NT2/D1 (cell line): ENCODE data around the gene RAB20.
"Not testable (repeated sequence)": the region's sequence is repeated elsewhere in the genome, so short reads cannot be mapped to it uniquely, and the experiment has no call there.

Source experiments
- DNase-seq: peaks from one replicate; pipeline ENCODE4 v3.0.0-alpha.2; 2011; ENCODE audit warnings: low read depth, low spot score
- H3K27me3 ChIP-seq: 2 replicates; pipeline ENCODE4 v1.6.0; 2011; ENCODE audit warnings: mild to moderate bottlenecking; ENCODE audit not compliant: insufficient read length, insufficient read depth
- H3K36me3 ChIP-seq: 2 replicates; pipeline ENCODE4 v1.6.1; 2011; ENCODE audit warnings: mild to moderate bottlenecking, low read length, mixed read lengths; ENCODE audit not compliant: insufficient read depth, insufficient read length
- H3K4me1 ChIP-seq: 2 replicates; pipeline ENCODE4 v1.5.1; 2011; ENCODE audit not compliant: insufficient read depth, insufficient read length
- H3K4me3 ChIP-seq: 2 replicates; pipeline ENCODE4 v1.5.1; 2011; ENCODE audit warnings: low read depth; ENCODE audit not compliant: insufficient read length
- H3K9ac ChIP-seq: 2 replicates; pipeline ENCODE4 v1.6.0; 2011; ENCODE audit warnings: low read depth; ENCODE audit not compliant: insufficient read length
- H3K9me3 ChIP-seq: 2 replicates; pipeline ENCODE4 v1.5.1; 2011; ENCODE audit warnings: mild to moderate bottlenecking, low read length; ENCODE audit not compliant: insufficient read depth
- SUZ12 ChIP-seq: IDR thresholded peaks from 2 replicates; pipeline ENCODE4 v1.6.1; 2011; ENCODE audit not compliant: insufficient read length, insufficient read depth; ENCODE audit errors: extremely low read depth
- YY1 ChIP-seq: IDR thresholded peaks from 2 replicates; pipeline ENCODE4 v1.6.1; 2011; ENCODE audit not compliant: insufficient read length, insufficient read depth
- ZNF274 ChIP-seq: IDR thresholded peaks from 2 replicates; pipeline ENCODE4 v1.6.1; 2011; ENCODE audit warnings: mild to moderate bottlenecking, low read depth, low read length

The RAB20 gene

GRCh38 chr13:110541526-110541920 is 20.0 kb downstream of the RAB20 start:
- DNase-seq = no peak
- Histone ChIP-seq H3K9ac (no peak overlapping the region), H3K36me3 (peaks cover 7% of the 10 kb centered on the region), H3K4me1 (no peaks in the 10 kb centered on the region), H3K4me3 (no peak overlapping the region), H3K9me3 (peaks cover 4% of the 10 kb centered on the region; the same call in 1 of the 2 replicates), H3K27me3 (no peaks in the 10 kb centered on the region)
- TF ChIP-seq YY1 = no peak
- TF ChIP-seq ZNF274 = no peak
- no peak for TF ChIP-seq SUZ12

DNA sequence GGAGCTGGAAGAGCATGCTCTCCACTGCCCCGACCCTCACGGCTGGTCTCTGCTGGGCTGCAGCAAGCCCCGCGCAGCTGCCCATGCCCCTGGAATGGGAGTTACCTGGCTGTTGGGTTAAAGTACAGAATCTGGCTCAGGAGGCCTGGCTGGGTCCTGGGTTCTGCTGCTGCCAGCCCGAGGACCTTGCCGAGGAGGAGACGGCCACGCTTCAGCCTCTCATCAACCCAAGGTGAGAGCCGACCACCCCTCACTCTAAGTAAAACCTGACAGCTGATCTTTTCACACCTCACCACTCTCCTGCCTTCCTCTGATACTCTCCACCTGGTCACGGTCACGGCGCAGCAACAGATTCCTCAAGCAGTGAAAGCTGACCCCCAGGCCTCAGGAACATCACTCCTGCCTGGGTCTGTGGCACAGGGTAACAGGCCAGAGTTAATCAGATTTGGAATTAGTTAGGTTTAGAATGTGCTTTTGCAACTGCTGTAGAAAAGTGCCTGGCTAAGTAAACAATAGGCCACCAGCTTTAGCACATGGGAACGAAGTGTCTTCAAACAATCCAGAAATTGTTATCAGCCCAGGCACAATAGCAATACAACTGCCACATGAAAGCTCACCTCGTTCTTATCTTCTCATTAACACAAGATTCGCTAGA is 20.5 kb downstream of the RAB20 start:
- peaks cover 10% of the 10 kb centered on the region for H3K36me3 ChIP-seq
- peak overlapping the region; percentile 50 for H3K9ac ChIP-seq
- H3K27me3 ChIP-seq = no peaks in the 10 kb centered on the region
- TF ChIP-seq YY1 (no peak), SUZ12 (no peak), ZNF274 (no peak)
- H3K4me1 ChIP-seq = no peaks in the 10 kb centered on the region
- no peak for DNase-seq
- no peak overlapping the region for H3K4me3 ChIP-seq
- peaks cover 4% of the 10 kb centered on the region; the same call in 1 of the 2 replicates for H3K9me3 ChIP-seq

GRCh38 chr13:110539894-110540293 is 21.6 kb downstream of the RAB20 start:
- Histone ChIP-seq H3K4me1 (no peaks in the 10 kb centered on the region), H3K4me3 (no peak overlapping the region), H3K36me3 (peaks cover 10% of the 10 kb centered on the region), H3K9me3 (peaks cover 4% of the 10 kb centered on the region; the same call in 1 of the 2 replicates), H3K27me3 (no peaks in the 10 kb centered on the region), H3K9ac (no peak overlapping the region)
- TF ChIP-seq SUZ12 = no peak
- no peak for TF ChIP-seq ZNF274
- TF ChIP-seq YY1 = no peak
- DNase-seq = no peak

GRCh38 chr13:110538632-110539031 is 22.9 kb downstream of the RAB20 start:
- Histone ChIP-seq H3K36me3 (peaks cover 10% of the 10 kb centered on the region), H3K9ac (no peak overlapping the region), H3K9me3 (no peaks in the 10 kb centered on the region), H3K4me3 (no peak overlapping the region), H3K27me3 (no peaks in the 10 kb centered on the region), H3K4me1 (no peaks in the 10 kb centered on the region)
- no peak for DNase-seq
- TF ChIP-seq SUZ12 = no peak
- TF ChIP-seq YY1 = no peak
- TF ChIP-seq ZNF274 = no peak

GRCh38 chr13:110536006-110536693 is 25.4 kb downstream of the RAB20 start:
- Histone ChIP-seq H3K4me1 (no peaks in the 10 kb centered on the region), H3K27me3 (no peaks in the 10 kb centered on the region), H3K9me3 (peaks cover 9% of the 10 kb centered on the region), H3K36me3 (peaks cover 15% of the 10 kb centered on the region), H3K9ac (no peak overlapping the region), H3K4me3 (no peak overlapping the region)
- TF ChIP-seq ZNF274 = no peak
- no peak for TF ChIP-seq YY1
- no peak for TF ChIP-seq SUZ12
- DNase-seq = no peak

DNA sequence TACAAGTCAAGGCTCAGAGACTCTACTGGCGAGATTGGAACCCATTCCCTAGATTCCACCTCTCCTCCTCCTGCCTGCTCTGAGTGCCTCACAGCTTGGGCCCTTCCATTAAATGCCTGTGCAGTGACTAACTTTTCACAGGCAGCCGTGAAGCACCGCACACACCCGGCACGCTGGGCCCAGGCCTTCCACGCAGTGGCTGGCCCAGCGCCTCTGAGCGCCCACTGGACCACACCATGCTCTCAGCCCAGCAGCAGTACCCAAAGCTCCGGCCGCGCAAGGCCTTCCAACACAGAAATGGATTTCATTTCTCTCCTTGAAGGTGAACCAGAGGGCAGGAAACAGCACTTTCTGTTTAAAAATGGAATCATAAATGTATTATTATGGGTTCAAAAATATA is 26.0 kb downstream of the RAB20 start:
- H3K36me3 ChIP-seq = peaks cover 16% of the 10 kb centered on the region
- H3K9me3 ChIP-seq = peaks cover 16% of the 10 kb centered on the region
- no peak overlapping the region for H3K9ac ChIP-seq
- TF ChIP-seq SUZ12 (no peak), ZNF274 (no peak), YY1 (no peak)
- H3K4me1 ChIP-seq = no peaks in the 10 kb centered on the region
- DNase-seq = no peak
- H3K4me3 ChIP-seq = no peak overlapping the region
- H3K27me3 ChIP-seq = no peaks in the 10 kb centered on the region

GRCh38 chr13:110533771-110534670 is 27.5 kb downstream of the RAB20 start:
- H3K4me1 ChIP-seq = no peaks in the 10 kb centered on the region
- H3K36me3 ChIP-seq = peaks cover 16% of the 10 kb centered on the region
- H3K9ac ChIP-seq = peak overlapping the region; percentile 21
- DNase-seq = no peak
- peaks cover 25% of the 10 kb centered on the region for H3K9me3 ChIP-seq
- H3K4me3 ChIP-seq = no peak overlapping the region
- H3K27me3 ChIP-seq = no peaks in the 10 kb centered on the region
- no peak for TF ChIP-seq YY1
- no peak for TF ChIP-seq ZNF274
- no peak for TF ChIP-seq SUZ12

DNA sequence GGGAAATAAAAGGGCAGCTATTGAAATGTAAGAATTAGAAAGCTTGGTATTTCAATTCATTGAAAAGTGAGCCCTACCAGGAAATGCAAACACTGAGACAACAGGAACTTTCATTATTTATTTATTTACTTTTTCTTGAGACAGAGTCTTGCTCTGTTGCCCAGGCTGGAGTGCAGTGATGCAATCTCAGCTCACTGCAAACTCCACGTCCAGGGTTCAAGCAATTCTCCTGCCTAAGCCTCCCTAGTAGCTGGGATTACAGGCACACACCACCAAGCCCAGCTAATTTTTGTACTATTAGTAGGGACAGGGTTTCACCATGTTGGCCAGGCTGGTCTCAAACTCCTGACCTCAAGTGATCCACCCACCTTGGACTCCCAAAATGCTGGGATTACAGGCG is 29.3 kb downstream of the RAB20 start:
- DNase-seq, H3K4me1 ChIP-seq, H3K4me3 ChIP-seq, H3K27me3 ChIP-seq, H3K9ac ChIP-seq: not testable (repeated sequence)
- H3K9me3 ChIP-seq = peaks cover 27% of the 10 kb centered on the region
- peaks cover 16% of the 10 kb centered on the region for H3K36me3 ChIP-seq
